Head of caudate nucleus (tissue), 42 donors: ENCODE measurements around the gene RGMA.

Source experiments
- DNase-seq, 42 donors: peaks; one replicate each; pipeline versions ENCODE4 v3.0.0 to v3.0.0-alpha.2; 2020 to 2021; ENCODE audit warnings: mixed read lengths in 7 of 42
- intact Hi-C: fragments of 100-400 bp; cut with DNase I; formaldehyde crosslinking; loops from one replicate; pipeline ENCODE4 v1.15.0; 2022

Gene RGMA, protein sequence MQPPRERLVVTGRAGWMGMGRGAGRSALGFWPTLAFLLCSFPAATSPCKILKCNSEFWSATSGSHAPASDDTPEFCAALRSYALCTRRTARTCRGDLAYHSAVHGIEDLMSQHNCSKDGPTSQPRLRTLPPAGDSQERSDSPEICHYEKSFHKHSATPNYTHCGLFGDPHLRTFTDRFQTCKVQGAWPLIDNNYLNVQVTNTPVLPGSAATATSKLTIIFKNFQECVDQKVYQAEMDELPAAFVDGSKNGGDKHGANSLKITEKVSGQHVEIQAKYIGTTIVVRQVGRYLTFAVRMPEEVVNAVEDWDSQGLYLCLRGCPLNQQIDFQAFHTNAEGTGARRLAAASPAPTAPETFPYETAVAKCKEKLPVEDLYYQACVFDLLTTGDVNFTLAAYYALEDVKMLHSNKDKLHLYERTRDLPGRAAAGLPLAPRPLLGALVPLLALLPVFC

DNA sequence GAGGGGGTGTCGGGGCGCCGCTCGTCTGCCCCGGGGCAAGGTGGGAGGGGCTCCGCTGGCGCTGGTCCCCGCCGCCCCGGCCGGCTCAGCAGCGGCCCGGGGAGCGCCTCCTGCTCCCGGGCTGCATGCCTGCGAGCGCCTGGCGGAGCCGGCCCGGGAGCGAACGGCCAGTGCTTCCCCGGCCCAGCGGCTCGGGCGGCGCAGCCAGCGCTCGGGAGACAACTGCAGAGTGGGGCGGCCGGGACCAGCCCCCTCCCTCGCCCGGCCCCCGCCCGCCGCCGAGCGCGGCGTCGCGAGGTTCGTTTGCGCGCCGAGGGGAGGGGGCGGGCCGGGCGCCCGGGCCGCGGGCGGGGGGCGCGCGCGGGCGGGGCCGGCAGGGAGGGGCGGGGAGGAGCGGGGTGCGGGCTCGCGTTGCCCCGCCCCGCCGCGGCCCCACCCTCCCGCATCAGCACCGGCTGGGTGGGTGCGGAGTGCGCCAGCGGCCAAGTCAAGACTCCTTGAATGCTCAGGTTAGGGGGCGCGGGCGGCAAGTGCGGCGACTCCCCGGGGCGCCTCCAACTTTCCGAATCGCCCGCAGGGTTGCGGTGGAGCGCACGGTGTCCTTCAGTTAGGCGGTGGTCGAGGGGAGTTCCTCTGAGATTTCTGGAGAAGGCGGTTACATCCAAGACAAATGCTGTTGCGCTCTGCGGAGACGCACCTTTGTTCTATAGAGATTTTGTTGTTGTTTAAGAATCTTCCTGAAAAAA, at the start of gene RGMA:
RGMA (minus strand) TSS at position 231 of the 746 bp plus-strand sequence. CDS start 279 bp downstream, outside the sequence.
- intact Hi-C loops, result no loop called here
- peak in 8 of 42 donors; percentile 19 to 55 (median 36) for DNase-seq

DNA sequence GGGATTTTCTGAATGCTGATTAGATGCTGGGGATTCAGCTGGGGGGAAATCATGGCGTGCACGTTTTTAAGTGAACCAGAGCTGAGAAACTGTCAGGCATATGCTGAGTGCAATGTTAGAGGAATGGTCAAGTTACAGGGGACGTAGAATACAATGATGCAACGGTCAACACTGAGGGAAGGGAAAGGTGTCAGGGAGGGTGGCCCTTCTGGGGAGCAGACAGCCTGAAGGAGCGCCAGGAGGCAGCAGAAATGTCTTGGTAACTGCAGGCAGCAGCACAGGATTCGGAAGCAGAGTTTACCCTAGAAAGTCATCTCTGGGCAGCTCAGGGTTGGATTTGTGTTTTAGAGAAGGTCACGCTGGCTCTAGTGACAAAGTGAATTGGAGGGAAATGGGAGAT, 47.6 kb upstream of the RGMA start:
- DNase-seq, result no peak
- intact Hi-C loops, result no loop called here

DNA sequence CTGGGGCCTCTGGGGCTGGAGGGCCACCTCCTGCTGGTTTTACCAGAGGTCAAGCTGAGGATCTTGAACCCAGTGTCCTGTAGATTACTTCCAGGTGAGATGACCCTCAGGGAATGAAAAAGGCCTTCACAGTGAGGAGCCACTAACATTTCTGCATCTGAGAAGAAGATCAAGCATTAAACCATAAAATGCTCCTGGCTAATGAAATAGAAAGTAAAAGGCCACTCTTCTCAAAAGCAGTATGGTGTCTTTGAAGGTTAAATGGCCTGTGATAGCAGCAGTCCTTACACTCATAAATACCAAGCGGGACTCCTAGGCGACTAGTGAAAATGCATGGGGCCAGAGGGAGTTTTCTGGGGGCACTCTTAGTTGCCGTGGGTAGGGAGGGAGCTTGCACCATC, 47.0 kb upstream of the RGMA start:
- no peak for DNase-seq
- intact Hi-C loops, result no loop called here

DNA sequence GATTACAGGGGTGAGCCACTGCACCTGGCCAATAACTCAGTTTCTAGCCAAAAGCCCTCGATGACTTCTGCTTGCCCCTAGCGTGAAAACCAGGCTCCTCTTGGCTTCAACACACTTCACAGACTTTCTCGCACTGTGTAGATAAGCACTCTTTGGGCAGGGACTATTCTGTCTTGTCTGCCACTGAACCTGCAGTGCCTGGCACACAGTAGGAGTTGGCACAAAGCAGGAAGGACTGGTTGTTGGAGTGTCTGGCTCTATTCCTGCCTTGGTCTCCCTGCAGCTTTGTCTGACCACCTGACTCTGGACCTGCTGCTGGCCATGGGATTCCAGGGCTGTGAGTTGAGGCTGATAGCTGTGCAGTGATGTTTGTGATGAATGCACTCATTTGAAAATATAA, 46.4 kb upstream of the RGMA start:
- DNase-seq, result no peak
- intact Hi-C loops, result no loop called here

DNA sequence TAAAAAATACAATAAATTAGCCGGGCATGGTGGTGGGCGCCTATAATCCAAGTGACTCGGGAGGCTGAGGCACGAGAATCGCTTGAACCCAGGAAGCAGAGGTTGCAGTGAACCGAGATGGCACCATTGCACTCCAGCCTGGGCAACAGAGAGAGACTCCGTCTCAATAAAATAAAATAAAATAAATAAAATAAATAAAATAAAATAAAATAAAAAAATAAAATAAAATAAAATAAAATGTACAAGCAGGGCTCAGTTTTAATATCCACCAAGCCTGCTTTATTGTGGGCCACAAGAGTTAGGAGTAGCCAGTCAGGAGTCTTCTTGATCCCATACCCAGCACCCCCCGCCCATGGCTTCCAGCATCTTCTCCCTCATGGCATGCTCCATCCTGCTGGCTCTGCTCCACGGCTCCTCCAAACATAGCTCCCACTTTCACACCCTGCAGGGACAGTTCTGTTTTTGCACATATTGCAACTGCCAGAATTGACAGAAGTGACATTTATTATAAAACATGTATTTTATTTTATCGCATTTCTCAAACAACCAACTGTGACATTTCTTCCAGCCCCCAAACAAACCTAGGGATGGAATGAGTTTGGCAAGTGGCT, 42.6 kb upstream of the RGMA start:
- DNase-seq, result no peak
- intact Hi-C loops, result no loop called here

DNA sequence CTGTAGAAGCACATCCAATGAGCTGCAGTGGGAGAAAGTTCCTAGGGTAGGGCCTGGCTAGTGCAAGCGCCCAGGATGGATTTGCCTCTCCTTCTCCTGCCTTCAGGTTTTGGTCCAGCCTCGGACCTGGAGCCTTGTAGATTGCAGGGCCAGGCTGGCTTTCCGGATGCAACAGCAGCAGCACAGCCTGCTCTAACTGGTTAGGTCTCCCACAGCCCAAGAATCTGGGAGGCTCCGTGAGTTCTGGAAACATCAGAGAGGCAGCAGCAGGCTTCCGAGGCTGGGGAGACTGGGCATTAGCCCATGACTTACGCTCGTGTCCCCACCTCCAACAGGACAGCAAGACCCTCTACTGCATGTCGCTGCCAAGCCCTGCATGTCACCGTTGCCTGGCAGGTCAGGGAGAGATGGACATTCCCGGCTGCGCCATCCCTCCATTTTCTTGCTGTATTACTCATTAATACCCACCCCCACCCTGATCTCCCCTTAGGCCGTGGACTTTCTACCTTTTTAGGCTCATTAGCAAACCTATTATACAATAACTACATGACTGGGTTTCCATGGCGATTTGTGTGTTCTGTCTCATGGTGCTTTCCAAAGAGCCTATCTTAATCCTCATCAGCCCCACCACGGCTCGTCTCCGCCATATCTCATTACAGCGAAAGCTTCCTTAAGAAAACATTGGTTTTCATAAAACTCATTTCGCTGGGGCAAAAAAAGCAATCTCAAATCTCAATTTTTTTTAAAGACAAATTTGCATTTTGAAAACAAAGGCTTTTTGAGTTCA, 40.9 kb upstream of the RGMA start:
- intact Hi-C loops, result no loop called here
- no peak for DNase-seq

DNA sequence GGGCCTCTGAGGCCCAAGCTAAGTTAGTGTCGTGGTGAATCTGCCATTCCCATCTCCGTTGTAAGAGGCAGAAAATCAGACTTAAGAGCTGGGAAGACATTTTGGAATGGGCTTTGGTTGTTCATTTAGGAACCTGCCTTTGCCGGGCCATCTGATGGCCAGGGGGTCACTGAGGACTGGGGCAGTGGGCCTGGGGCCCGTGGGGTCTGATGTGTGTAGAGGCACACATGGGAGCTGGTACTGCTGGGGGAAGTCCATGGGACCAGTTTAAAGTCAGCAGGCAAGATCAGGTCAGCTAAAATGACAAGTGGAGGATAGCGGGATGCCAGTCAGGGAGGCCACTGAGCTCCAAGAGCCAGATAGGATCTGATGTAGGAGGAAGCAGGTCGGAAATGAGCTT, 38.3 kb upstream of the RGMA start:
- DNase-seq, result no peak
- intact Hi-C loops, result no loop called here

DNA sequence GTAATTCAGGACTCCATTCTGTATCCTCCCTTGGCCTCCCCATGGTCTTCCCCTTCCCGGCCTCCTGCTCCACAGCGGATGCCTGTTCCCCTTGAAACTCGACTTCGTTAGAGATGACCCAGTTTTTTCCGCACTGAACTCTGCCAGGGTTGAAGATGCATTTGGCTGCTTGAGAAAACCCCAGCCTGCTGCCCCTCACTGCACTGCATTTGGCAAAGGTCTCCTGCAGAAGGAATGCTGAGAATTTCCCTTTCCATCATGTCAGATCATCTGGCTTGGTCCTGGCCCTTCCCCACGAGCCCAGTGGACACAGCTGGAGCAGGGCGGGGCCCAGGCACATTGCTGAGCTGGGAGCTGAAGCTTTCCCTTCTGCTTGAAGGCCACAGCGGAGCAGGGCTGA, 37.6 kb upstream of the RGMA start:
- intact Hi-C loops, result no loop called here
- no peak for DNase-seq

DNA sequence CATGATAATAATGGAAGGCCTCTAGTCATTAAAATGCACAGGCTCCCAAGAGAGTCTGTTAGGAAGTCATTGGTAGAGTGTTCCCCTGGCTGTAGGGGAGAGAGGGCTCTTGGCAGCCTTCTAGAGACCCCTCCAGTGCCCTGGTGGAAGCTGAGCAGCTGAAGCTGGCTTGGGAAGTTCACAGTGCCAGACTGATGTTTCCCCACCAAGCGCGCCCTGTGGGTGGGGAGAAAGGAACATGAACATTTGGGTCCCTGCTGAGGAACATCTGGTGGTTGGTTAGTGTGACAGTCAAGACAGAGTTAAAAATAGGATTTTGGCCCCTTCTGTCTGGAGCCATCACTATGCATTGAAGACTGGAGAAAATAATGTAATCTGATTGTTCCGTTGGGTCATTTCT, 37.1 kb upstream of the RGMA start:
- DNase-seq, result no peak
- intact Hi-C loops, result no loop called here

DNA sequence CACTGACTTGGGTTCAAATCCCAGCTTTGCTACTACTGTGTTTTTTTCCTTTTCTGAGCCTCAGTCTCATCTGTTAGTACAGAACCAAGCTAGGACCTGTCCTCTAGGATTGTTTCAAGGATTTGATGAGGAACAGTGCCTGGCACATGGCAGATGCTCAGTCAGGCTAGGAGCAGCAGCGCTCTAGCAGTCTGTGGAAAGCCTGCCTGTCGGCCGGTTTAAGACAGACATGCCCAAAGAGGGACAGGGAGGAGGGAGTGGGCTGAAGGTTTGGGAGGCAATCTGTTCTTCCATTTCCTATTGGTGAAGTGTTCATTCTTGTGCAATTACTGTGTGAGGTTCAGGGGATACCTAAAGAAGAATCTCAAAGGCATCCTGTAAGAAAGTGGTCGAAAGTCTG, 35.1 kb upstream of the RGMA start:
- intact Hi-C loops, result no loop called here
- DNase-seq, result no peak

DNA sequence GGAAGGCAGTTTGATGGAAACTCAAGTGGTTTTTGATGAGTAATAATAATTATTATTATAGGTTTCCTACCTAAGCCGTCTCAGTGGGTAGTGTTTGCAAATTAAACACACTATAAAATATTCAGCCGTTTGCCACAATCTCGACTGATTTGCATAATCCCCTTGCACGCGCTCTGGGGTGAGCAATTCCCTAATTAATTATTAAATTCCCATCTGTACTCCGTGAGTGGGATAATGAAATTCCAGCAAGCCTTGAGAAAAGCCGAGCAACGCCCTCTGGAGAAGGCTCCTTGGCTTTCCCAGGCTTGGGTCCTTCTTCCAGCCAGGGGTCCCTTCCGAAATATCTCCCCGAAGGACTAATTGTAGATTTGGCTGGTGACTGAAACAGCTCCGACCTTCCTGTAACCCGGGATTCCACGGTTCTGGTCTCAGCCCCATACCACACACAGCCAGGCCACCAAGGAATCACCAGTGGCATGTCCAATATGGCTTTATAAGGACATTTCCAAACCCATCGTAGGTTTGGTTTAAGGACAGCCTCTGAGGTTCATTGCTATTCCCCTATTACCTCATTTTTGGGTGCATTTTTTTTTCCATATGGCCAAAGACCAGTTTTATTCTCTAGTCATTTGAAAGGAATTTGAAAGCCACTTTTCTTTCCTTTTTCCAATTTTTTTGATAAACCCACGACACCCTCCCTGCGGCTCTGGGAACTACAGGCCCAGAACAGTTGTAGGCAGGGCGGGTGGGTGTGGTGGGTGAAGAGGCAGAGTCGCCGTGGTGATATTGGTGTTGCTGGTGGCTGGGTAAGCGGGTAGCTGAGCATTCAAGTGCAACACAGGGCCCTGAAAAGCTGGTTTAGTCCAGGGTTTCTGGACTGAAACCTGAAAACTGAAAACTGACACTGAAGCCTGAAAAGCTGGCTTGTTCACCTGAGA, 33.2 kb upstream of the RGMA start:
- intact Hi-C loops, result no loop called here
- DNase-seq, result no peak

DNA sequence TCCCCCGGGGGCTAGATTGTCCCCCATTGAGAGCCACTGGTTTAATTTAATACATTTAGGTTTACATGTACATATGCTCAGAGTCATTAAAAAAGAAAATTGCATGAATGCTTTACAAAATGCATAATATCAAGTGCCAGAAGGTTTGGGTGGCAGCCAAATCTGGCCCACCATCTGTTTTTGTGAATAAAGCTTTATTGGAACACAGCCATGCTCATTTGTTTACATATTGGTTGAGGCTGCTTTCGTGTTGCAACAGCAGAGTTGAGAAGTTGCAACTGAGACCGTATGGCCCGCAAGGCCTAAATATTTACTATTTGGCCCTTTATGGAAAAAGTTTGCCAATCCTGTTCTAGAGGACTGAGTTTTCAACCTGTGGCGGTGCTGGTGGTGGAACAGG, 32.1 kb upstream of the RGMA start:
- intact Hi-C loops, result no loop called here

DNA sequence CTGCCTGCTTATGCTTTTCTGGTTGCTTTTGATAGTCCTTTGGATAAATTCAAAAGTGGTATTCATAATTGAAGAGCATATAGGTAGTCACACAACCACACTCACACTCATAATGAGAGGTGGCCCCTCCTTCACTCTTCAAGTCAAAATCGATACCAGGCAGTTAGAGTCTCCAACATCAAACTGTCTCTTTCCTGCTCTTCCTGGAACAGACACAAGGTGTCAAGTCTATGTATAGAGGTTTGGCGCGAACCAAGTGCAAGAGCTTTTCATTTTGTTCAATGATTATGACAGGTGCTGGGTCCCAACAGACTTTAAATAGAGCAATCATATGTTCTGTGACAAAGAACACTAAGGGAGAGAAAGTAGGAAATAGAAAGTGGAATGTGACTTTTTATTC, 29.9 kb upstream of the RGMA start:
- DNase-seq, result no peak
- intact Hi-C loops, result no loop called here

More for the DNA sequence above, 32.1 kb upstream of the RGMA start:
- no peak for DNase-seq

DNA sequence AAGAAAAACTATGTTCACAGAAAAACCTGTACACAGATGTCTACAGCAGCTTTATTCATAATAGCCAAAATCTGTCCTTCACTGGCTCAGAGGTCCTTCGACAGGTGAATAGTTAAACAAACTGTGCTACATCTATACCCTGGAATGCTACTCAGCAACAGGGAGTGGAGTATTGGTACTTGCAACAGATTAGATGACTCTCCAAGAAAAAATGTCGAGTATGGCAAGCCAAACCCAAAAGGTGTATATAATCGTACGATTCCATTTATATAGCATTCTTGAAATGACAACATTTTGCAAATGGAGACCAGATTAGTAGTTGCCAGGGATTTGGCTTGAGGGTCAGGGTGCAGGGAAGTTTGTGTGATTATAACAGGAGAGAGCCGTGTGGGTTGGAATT, 22.4 kb upstream of the RGMA start:
- intact Hi-C loops, result no loop called here
- DNase-seq, result no peak

DNA sequence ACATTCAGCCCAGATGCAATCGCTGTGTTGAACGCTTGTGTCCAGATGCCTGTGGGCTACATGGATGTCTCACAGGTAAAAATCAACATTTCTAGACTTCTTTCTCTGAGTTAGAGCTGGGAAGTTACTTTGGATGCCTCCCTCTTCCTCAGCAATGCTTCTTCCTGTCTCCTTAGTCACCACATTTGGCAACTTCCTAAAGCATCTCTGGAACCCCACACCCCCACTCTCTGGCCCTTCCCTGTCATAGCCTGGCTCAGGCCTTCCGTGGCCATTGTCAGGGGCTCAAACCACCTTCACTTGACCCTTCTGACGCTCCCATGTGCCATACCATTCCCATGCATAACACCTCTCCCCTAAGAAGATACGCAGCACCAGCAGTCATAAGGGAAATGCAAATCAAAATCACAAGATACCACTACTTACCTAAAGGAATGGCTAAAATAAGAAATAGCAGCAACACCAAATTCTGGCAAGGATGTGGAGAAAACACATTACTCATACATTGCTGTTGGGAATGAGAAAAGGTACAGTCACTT, 21.6 kb upstream of the RGMA start:
- intact Hi-C loops, result no loop called here

DNA sequence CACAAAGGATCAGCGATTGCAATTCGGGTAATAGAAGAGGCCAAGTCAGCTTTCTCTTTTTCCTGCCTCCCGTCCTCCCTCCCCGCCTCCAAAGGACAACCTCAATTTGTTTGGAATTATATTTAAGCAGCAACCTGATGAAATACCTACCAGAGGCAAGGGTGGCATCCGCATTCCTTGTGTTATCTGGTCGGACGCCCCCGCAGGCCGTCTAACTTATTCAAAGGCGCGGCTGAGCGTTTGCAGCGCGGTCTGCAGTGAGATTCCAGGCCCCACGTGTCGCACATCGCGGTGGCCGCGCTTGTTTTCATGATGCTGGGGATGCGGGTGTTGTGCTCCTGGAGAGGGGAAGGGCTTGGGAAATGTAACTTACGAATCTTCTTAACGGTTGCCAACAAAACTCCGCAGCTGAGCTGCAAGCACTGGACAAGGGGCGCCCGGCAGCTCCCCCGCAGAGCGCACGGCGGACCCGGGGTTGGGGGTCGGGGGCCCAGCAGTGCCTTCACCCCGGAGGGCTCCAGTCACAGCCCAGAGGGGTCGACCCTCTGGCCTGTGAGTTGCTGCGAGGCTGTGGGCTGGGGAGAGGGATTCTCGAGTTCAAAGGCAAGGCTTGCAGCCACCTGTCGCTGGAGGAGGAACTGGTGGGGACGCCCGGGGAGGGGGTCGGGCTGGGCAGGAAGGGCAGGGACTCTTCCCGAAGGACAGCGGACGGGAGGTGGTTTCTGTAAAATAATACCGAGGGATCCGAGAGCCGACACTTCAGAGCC, 20.5 kb upstream of the RGMA start:
- intact Hi-C loops, result no loop called here

More for the DNA sequence above, 21.6 kb upstream of the RGMA start:
- DNase-seq, result no peak

DNA sequence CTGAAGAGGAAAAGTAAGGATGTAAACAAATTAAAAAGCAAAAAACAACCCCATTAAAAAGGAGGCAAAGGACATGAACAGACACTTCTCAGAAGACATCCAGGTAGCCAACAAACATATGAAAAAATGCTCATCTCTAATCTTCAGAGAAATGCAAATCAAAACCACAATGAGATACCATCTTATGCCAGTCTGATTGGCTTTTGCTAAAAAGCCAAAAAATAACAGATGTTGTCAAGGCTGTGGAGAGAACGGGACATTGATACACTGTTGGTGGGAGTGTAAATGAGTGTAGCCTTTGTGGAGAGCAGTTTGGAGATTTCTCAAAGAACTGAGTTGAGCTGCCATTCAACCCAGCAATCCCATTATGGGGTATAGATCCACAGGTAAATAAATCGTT, 18.6 kb upstream of the RGMA start:
- no peak for DNase-seq
- intact Hi-C loops, result no loop called here

More for the DNA sequence above, 20.5 kb upstream of the RGMA start:
- DNase-seq, result no peak
